Activated T-helper 9 cell treated with anti-CD3 and anti-CD28 coated beads, Interleukin-2, amount 50 U/mL, for 16 hours (primary cell): ENCODE results near the gene CDC42BPA.
"Not testable (repeated sequence)": the region's sequence is repeated elsewhere in the genome, so short reads cannot be mapped to it uniquely, and the experiment has no call there.

ENCODE experiments used
- DNase-seq: peaks from one replicate; pipeline ENCODE4 v3.0.0-alpha.2; 2020; ENCODE audit warnings: low read depth

The CDC42BPA gene

DNA sequence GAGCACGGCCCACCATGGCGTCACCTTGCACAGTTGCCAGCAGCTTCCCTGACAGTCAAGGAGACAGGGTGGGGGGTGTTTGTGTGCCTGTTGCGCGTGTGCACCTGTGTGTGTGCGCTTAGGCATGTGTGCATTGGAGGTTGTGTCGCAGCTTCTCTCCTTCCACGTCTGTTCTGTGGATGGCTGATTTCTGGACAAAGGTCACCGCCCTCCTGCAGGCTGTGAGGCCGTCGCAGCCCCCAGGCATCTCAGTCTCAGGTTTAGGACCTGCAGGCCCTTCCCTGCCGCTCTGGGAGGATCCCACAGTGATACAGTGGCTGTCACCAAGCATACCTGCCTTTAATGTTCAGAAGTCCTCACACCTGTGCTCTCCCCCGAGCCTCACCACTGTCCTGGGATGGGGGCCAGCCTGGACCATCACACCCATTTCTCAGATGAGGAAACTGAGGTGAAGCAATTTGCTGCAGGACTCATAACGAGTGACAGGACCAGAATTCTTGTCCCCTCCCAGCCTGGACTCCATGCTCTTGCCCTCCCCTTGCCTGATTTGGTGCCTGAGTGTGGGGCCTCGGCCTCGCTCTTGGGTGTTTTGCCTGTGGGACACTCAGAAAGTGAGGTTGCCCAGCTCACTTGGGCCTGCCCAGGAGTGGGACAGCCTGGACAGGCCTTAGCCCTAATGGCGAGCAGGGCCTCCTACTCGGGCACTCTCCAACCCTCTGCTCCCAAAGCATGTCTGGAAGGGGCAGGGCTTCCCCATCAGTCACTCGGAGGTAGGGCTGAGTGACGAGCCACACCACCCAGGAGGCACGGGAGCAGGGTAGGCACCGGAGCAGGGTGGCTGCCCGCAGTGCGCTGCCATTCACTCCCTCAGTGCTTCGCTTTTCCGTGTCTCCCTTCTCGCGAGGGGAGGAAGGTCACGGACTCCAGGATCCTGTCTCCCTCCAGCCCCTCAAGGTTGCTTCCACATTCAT is 355.6 kb downstream of the CDC42BPA start:
- no peak for DNase-seq

- DNase-seq, result no peak
These were observed 357.1 kb downstream of the CDC42BPA start for GRCh38 chr1:226960944-226961765.

- DNase-seq, result no peak
These were observed 358.0 kb downstream of the CDC42BPA start for GRCh38 chr1:226960256-226960655.

GRCh38 chr1:226958300-226958699 is 360.0 kb downstream of the CDC42BPA start:
- DNase-seq, result no peak

DNA sequence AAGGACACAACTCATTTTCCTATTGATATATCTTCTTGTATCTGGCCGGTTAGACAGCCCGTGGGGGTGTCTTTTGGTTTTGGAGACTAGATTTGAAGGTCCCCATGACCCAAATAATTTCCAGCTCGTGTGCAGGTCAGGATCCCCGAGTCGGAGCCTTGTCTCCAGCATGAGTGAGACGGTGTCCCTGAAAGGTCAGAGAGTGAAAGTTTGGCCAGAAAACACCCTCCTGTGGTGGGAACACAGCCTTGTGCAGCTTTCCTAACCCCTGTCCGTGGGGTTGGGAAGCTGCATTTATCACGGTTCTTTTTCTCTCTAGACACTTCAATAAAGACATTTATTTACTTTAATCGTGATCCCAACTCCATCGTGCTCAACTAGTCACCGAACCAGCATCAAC is 360.6 kb downstream of the CDC42BPA start:
- DNase-seq, result no peak

- no peak for DNase-seq
These were observed 361.2 kb downstream of the CDC42BPA start for GRCh38 chr1:226956942-226957713.

DNA sequence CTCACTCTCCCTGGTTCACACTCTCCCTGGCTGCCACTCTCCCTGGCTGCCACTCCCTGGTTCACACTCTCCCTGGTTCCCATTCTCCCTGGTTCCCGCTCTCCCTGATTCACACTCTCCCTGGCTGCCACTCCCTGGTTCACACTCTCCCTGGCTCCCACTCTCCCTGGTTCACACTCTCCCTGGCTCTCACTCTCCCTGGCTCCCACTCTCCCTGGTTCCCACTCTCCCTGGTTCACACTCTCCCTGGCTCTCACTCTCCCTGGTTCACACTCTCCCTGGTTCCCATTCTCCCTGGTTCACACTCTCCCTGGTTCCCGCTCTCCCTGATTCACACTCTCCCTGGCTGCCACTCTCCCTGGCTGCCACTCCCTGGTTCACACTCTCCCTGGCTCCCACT is 362.4 kb downstream of the CDC42BPA start:
- DNase-seq, result not testable (repeated sequence)

- no peak for DNase-seq
These were observed 363.5 kb downstream of the CDC42BPA start for GRCh38 chr1:226954777-226955176.

GRCh38 chr1:226954337-226954736 is 364.0 kb downstream of the CDC42BPA start:
- no peak for DNase-seq

DNA sequence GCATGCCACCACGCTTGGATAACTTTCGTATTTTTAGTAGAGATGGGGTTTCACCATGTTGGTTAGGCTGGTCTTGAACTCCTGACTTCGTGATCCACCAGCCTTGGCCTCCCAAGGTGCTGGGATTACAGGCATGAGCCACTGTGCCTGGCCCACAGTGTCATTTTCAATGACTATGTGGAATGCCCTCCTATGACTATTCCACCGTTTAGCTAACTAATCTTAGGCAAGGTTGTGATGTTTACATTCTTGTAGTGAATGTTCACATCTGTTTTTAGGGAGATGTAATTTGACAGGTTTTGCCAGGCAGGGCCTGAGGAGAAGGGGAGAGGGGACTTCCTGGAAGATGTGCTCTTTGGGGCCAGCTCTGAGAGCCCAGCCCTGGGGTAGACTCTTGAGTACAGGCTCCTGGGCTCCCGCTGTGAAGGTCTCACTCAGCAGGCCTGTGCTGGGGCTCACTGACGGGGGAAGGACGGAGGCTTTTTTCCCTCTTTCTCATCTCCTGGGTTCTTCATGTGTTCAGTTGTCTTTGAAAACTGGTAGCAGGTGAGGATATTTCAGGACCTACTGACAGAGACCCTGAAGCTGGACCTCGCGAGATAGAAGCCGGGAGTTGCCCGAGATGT is 365.0 kb downstream of the CDC42BPA start:
- DNase-seq, result no peak

DNA sequence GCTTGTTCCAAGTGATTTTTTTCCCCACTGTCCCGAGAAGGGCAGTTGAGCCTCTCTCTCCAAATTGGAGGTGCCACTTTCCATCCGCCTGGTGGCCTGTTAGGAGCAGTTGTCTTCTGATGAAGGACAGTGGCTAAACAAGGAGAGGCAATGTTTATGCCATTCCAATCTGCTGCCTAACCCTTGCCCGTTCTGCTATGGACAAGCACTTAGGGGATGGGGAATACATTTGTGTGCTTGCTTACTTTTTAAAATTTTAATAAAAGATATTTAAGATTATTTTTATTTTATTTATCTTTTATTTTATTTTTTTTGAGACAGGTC is 366.2 kb downstream of the CDC42BPA start:
- no peak for DNase-seq

DNA sequence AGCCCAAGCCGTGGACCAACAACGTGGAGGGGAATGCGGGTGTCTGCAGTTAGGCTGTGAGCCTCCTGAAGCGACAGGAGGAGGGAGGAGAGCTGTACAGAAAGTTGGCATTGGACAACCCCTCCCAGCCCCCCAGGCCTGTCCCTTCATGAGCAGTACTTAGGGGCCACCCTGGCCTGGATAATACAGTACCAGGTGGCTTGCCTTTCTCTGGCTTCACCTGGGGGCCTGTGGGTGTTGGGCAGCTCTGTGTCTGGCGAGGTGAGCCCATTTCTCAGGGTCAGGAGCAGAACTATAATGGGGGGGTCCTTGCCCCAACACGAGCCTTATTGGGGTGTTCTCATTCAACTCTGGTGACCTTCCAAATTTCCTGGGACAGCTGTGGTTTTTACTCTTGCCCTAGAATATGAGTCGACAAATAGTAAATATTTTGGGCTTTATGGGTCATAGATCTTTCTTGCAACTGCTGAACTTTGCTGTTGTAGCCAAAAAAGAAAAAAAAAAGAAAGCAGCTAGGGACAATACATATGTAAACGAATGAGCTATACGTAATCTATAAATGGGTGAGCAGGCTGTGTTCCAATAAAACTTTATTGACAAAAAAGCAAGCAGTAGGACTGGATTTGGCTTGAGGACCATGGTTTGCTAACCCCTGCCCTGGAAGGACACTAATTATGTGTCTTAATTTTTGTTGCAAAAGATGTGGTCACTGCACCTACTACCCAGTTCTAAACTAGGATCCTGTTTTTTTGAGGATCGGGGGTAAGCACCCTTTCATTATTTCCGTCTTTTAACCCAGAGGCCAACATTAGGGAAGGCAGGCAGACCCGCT is 366.8 kb downstream of the CDC42BPA start:
- DNase-seq, result no peak

DNA sequence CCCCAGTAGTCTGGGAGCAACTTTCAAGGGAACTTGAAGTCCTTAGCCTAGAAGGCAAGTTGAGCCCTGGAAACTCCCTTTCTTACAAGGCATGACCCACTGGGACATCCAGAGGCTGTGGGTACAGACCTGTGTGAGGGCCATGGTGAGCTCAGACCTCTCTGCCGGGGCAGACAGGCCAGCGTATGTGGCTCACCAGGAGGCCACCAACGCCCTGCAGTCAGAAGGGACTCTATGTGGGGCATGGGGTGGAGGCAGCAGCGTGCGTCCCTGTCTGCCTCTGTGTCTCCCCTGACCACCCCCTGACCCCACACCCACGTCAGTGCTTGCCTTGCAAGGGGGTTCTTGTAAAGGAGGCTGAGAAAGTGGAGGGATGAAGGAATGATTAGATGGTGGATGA is 367.4 kb downstream of the CDC42BPA start:
- no peak for DNase-seq

- no peak for DNase-seq
These were observed 368.0 kb downstream of the CDC42BPA start for GRCh38 chr1:226950316-226950715.

- no peak for DNase-seq
These were observed 368.9 kb downstream of the CDC42BPA start for GRCh38 chr1:226949401-226949800.

GRCh38 chr1:226948996-226949395 is 369.3 kb downstream of the CDC42BPA start:
- DNase-seq, result no peak

- no peak for DNase-seq
These were observed 369.8 kb downstream of the CDC42BPA start for GRCh38 chr1:226948480-226948879.

GRCh38 chr1:226948051-226948450 is 370.2 kb downstream of the CDC42BPA start:
- DNase-seq, result no peak

- DNase-seq, result no peak
These were observed 371.5 kb downstream of the CDC42BPA start for GRCh38 chr1:226946841-226947240.

GRCh38 chr1:226946285-226946684 is 372.0 kb downstream of the CDC42BPA start:
- no peak for DNase-seq

DNA sequence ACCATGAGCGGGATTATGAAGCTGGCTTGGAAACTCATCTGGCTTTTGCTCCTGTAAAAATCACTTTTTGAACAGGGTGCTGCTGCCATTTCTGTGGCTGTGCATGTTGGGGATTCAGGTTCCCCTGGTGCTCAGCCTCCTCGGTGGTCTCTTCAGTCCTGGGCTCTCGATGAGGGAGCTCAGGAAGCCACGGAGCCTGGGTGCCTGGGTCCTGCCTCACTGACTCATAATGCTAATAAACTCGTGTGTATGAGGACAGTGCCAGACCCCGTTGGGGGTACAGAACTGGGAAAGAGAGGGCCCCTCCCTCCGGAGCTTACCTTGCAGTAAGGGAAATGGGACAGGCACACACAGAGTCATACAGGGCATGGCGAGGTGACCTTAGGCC is 372.4 kb downstream of the CDC42BPA start:
- DNase-seq, result no peak
